Calu3 (cell line): ENCODE measurements around the gene PDLIM5. TPM values are rescaled to one million over a fixed set of nuclear protein-coding genes. Genes with fewer than 3 reads are reported as not detected.

Source experiments
- BruUV-seq: library from RNA; stranded (reverse); fragments of 400-500 nt; replicated peaks from 2 replicates; lab custom pipeline; 2021; lab: Mats Ljungman, UMichigan
- CTCF ChIA-PET: fragments of 300-600 bp; sonication (Branson Sonifier 250); formaldehyde crosslinking; loops from one replicate; lab custom pipeline; 2022; ENCODE audit warnings: antibody characterized with exemption; lab: Charles Lee
- DNase-seq: peaks from one replicate; pipeline ENCODE4 v3.0.0; 2022
- H3K27ac Mint-ChIP-seq: one replicate; pipeline ENCODE4 v1.8.0; 2022; ENCODE audit warnings: mixed read lengths; ENCODE audit not compliant: unreplicated experiment
- H3K27me3 Mint-ChIP-seq: one replicate; pipeline ENCODE4 v1.8.0; 2022; ENCODE audit warnings: mixed read lengths; ENCODE audit not compliant: unreplicated experiment
- H3K36me3 Mint-ChIP-seq: one replicate; pipeline ENCODE4 v1.8.0; 2022; ENCODE audit warnings: mild to moderate bottlenecking, moderate library complexity, mixed read lengths; ENCODE audit not compliant: insufficient read depth, unreplicated experiment
- H3K4me1 Mint-ChIP-seq: one replicate; pipeline ENCODE4 v1.8.0; 2022; ENCODE audit warnings: mild to moderate bottlenecking, low read depth, mixed read lengths; ENCODE audit not compliant: unreplicated experiment
- H3K4me3 Mint-ChIP-seq: one replicate; pipeline ENCODE4 v1.8.0; 2022; ENCODE audit warnings: mild to moderate bottlenecking, low read depth, moderate library complexity, mixed read lengths; ENCODE audit not compliant: unreplicated experiment
- H3K9me3 Mint-ChIP-seq: one replicate; pipeline ENCODE4 v1.8.0; 2022; ENCODE audit warnings: low read depth, mixed read lengths; ENCODE audit not compliant: unreplicated experiment
- CTCF ChIP-seq: fragments of 200-600 bp; IDR thresholded peaks from one replicate; pipeline ENCODE4 v1.8.0; 2022; ENCODE audit warnings: antibody characterized with exemption; ENCODE audit not compliant: unreplicated experiment
- intact Hi-C: fragments of 100-400 bp; cut with micrococcal nuclease; formaldehyde crosslinking; loops from one replicate; pipeline ENCODE4 v1.10.0; 2022; ENCODE audit not compliant: unreplicated experiment
- total RNA-seq: library from RNA; stranded (reverse); gene quantifications from 2 replicates; pipeline ENCODE4 v1.2.3, GENCODE V29; 2022

Gene PDLIM5
- total RNA-seq, 1 experiment from 2014 or later: 122 TPM

DNA sequence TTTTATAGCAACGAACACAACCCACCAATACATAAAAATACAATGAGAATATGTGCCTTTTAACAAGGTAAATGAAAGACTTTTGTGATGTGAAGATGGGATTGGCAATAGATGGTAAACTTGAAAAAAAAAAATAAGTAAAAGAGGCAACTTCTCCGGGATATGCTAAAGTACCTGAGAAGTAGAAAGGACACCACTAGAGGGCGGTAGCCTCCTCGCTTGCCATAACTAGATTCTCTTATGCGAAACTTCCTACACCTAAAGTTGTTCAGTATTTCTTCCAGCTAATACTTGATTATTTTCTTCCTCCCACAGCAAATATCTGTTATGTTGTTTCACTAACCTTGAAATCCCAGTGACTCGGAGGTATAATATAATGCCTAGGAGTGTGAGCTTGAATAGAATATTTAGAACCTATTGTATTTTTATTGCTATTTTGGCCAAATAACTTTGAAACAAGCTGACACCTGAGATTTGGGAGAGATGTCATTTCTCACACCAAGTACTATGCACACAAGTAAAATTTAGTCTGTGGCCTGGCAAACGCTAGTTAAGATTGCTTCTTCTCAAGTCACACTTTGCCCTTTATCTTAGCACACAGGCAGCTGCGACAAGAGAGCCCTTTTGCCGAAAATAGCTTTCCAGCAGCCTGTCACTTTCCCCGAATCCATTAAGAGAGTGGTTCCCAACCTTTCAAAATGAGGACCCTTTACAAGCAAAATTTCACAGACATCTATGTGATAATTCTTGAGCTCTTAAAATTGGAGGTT lies 44.9 kb upstream of the PDLIM5 start:
- H3K36me3 Mint-ChIP-seq: no peaks in the 10 kb centered on the region
- peak; percentile 68 for DNase-seq
- no peak overlapping the region for H3K4me3 Mint-ChIP-seq
- TF ChIP-seq CTCF: no peak
- H3K27me3 Mint-ChIP-seq: no peaks in the 10 kb centered on the region
- BruUV-seq: no TSS peak
- CTCF ChIA-PET: interaction anchor here (0.8 to 1.4 kb wide), 4 partner anchors 44 to 188 kb away, joined by 3 to 4 read pairs (median 4); partner anchors contain the start of gene PDLIM5
- peaks cover 10% of the 10 kb centered on the region for H3K4me1 Mint-ChIP-seq
- intact Hi-C loops: loop anchor here (1.0 to 10.0 kb wide), 2 partner anchors 189 to 328 kb away; no protein-coding TSS in a partner anchor
- H3K9me3 Mint-ChIP-seq: no peaks in the 10 kb centered on the region
- no peak overlapping the region for H3K27ac Mint-ChIP-seq

DNA sequence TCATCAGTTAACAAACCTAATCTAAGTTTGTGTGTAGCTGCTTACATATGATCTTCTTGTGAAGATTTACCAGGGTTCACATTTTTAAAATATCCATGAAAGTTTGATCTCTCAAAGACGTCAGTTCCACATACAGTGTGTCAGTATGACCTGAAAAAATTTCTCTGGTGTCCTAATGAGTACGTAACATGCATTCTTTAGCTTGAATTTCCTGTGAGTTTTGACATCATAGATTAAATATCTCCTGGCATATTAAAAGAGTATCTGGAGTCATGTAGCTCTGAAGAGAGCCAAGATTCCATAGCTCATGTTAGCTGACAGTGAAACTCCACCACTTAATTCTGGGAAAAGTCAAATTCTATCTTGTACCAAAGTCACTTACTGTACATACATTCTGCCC lies 43.9 kb upstream of the PDLIM5 start:
- no peaks in the 10 kb centered on the region for H3K9me3 Mint-ChIP-seq
- CTCF ChIA-PET: no interaction called here
- no peak for TF ChIP-seq CTCF
- no TSS peak for BruUV-seq
- no peak overlapping the region for H3K27ac Mint-ChIP-seq
- DNase-seq: no peak
- H3K4me3 Mint-ChIP-seq: no peak overlapping the region
- H3K4me1 Mint-ChIP-seq: peaks cover 20% of the 10 kb centered on the region
- no peaks in the 10 kb centered on the region for H3K27me3 Mint-ChIP-seq
- intact Hi-C loops: loop anchor here (10.0 kb wide), 1 partner anchor 327 kb away; no protein-coding TSS in a partner anchor
- no peaks in the 10 kb centered on the region for H3K36me3 Mint-ChIP-seq

GRCh38 chr4:94408549-94409374 lies 43.0 kb upstream of the PDLIM5 start:
- no peaks in the 10 kb centered on the region for H3K27me3 Mint-ChIP-seq
- DNase-seq: no peak
- intact Hi-C loops: loop anchor here (10.0 kb wide), 1 partner anchor 326 kb away; no protein-coding TSS in a partner anchor
- H3K9me3 Mint-ChIP-seq: no peaks in the 10 kb centered on the region
- no peak overlapping the region for H3K27ac Mint-ChIP-seq
- peaks cover 29% of the 10 kb centered on the region for H3K4me1 Mint-ChIP-seq
- CTCF ChIA-PET: interaction anchor here (0.7 kb wide), 1 partner anchor 59 kb away, joined by 3 read pairs; no protein-coding TSS in a partner anchor
- no TSS peak for BruUV-seq
- no peak for TF ChIP-seq CTCF
- no peaks in the 10 kb centered on the region for H3K36me3 Mint-ChIP-seq
- no peak overlapping the region for H3K4me3 Mint-ChIP-seq

DNA sequence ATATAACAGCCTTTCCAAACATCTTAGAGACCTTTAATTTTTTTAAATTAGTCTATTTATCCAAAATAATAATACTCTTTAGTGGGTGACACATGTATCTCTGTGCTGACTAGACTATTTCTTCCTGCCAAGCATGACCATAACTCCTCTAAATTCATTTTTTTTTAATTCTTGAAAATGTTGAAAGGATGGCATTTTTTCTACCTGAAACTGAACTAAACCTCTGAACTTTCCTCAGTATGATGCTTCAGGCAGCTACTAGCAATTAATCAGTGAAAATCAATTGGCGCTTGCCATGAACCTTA lies 42.4 kb upstream of the PDLIM5 start:
- peaks cover 35% of the 10 kb centered on the region for H3K4me1 Mint-ChIP-seq
- no peak for DNase-seq
- H3K36me3 Mint-ChIP-seq: no peaks in the 10 kb centered on the region
- no TSS peak for BruUV-seq
- H3K27ac Mint-ChIP-seq: no peak overlapping the region
- intact Hi-C loops: loop anchor here (10.0 kb wide), 1 partner anchor 325 kb away; no protein-coding TSS in a partner anchor
- CTCF ChIA-PET: interaction anchor here (0.7 kb wide), 1 partner anchor 58 kb away, joined by 3 read pairs; no protein-coding TSS in a partner anchor
- no peaks in the 10 kb centered on the region for H3K27me3 Mint-ChIP-seq
- no peak for TF ChIP-seq CTCF
- no peaks in the 10 kb centered on the region for H3K9me3 Mint-ChIP-seq
- H3K4me3 Mint-ChIP-seq: no peak overlapping the region
